ENCODE data around the gene STK25.

The STK25 gene

DNA sequence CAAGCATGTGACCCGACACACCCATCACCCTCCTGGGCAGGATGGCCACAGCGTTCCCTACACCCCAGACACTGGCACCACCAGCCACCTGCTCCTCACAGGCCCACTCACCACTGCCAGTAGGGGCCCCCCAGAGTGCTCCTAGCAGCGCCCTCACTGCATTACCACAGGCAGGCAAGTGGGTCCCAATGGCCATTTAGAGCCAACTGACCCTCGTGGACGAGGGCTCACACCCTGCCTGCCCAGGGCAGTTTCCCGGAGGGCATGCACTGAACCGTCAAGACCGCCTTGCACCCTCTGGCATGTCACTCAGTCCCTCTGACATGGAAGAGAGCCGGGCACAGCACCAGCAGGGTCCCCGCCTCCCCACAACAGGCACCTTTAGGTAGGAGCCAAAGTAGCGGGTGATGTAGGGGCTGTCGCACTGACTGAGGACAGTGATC, 7.3 kb downstream of the STK25 start:
- no peak for DNase-seq (ENCODE audit: low read depth)
- H3K4me3 ChIP-seq (ENCODE audit: low read depth, low read length) = no peak overlapping the region
- TF ChIP-seq, protein P1, sequence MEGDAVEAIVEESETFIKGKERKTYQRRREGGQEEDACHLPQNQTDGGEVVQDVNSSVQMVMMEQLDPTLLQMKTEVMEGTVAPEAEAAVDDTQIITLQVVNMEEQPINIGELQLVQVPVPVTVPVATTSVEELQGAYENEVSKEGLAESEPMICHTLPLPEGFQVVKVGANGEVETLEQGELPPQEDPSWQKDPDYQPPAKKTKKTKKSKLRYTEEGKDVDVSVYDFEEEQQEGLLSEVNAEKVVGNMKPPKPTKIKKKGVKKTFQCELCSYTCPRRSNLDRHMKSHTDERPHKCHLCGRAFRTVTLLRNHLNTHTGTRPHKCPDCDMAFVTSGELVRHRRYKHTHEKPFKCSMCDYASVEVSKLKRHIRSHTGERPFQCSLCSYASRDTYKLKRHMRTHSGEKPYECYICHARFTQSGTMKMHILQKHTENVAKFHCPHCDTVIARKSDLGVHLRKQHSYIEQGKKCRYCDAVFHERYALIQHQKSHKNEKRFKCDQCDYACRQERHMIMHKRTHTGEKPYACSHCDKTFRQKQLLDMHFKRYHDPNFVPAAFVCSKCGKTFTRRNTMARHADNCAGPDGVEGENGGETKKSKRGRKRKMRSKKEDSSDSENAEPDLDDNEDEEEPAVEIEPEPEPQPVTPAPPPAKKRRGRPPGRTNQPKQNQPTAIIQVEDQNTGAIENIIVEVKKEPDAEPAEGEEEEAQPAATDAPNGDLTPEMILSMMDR (IDR thresholded peaks at IDR 0.05; ENCODE audit: low read depth, low read length, missing control alignments) = no peak

DNA sequence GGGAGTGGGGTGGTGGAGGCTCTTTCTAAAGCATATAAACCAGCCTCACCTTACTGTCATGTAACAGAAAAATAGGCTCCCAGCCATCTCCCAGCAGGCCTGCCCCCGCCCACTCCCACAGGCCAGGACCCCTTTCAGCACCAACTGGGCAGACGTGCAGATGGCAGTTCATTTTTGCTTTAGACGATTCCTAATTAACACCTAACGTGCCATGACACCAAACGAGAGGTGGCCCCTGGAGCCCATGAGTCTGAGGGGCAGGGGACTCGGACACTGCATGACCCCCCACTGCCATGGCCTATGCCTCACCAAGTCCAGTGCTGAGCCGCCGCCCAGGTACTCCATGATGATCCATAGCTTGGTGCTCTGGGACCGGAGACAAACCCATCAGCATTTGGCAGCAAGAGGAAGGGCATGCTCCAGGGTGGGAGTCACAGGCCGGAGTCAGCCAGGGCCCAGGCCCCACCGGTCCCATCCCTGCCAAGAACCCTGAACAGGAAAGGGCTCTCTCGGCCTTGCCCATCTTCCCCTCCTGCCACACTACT, 7.9 kb downstream of the STK25 start:
- TF ChIP-seq, protein P1 (IDR thresholded peaks at IDR 0.05; ENCODE audit: low read depth, low read length, missing control alignments) = no peak
- no peak overlapping the region for H3K4me3 ChIP-seq (ENCODE audit: low read depth, low read length)
- no peak for DNase-seq (ENCODE audit: low read depth)

DNA sequence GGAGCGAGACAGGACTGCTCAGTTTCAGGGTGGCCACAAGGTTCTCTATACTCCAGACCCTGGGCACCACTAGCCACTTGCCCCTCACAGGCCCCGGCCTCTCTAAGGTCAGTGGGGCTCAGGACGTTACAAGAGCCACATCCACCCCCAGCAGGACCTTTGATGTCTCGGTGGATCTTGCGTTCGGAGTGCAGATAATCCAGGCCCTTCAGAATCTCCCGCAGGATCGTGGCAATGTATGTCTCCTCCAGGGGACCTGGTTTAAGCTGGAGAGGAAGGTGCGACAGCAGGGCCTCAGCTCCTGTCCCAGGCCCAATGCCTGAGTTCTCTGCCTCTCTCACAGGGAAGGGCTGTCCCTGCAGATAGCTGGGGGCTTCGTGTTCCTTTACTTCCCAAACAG, 8.4 kb downstream of the STK25 start:
- H3K4me3 ChIP-seq (ENCODE audit: low read depth, low read length) = no peak overlapping the region
- DNase-seq (ENCODE audit: low read depth) = no peak
- TF ChIP-seq, protein P1 (IDR thresholded peaks at IDR 0.05; ENCODE audit: low read depth, low read length, missing control alignments) = no peak

- DNase-seq (ENCODE audit: low read depth) = no peak
- H3K4me3 ChIP-seq (ENCODE audit: low read depth, low read length) = no peak overlapping the region
- TF ChIP-seq, protein P1 (IDR thresholded peaks at IDR 0.05; ENCODE audit: low read depth, low read length, missing control alignments) = no peak
Observed at GRCh38 chr2:241499146-241499965, 9.0 kb downstream of the STK25 start.

DNA sequence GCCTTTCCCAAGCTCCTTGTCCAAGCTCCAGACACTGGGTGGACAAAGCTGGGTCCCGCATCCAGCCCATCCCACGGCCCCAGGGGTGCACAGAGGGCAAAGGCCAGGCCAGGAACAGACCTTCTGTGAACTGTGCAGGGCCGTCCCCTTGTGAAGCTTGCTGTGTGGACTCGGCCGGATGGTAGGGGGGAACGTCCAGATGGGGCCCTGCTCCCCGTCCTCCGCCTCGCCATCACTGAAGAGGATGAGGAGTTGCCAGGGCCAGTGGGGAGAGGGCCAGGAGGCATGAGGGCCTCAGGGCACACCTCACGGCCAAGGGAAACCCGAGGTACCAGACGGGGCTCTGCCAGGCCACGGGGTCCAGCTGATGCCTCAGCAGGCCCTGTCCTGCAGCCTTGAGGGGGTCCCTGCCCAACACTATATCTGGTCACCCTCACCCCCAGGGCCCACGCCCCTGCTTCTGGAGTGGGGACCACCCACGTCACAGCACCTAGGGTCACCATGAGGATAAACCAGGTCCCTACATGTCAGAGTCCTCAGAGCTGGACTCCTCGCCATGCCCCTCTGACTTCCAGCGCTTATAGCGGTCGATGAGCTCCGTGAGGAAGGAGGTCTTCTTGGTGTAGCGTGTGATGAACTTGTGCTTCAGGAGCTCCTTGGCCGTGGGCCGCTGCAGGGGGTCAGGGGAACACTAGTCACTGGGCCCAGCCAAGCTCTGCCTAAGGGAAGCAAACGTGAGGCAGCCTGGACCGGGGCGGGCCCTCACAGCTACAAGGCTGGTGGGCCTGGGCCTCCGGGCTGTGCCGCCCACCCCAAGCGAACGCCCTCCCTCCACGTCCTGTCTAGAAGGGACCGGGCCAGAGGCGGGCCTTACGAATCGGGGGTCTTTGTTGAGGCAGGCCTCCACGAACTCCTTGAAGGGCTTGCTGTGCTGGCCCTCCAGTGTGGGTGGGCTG, 10.0 kb downstream of the STK25 start:
- TF ChIP-seq, protein P1 (IDR thresholded peaks at IDR 0.05; ENCODE audit: low read depth, low read length, missing control alignments) = no peak
- H3K4me3 ChIP-seq (ENCODE audit: low read depth, low read length) = no peak overlapping the region
- no peak for DNase-seq (ENCODE audit: low read depth)

DNA sequence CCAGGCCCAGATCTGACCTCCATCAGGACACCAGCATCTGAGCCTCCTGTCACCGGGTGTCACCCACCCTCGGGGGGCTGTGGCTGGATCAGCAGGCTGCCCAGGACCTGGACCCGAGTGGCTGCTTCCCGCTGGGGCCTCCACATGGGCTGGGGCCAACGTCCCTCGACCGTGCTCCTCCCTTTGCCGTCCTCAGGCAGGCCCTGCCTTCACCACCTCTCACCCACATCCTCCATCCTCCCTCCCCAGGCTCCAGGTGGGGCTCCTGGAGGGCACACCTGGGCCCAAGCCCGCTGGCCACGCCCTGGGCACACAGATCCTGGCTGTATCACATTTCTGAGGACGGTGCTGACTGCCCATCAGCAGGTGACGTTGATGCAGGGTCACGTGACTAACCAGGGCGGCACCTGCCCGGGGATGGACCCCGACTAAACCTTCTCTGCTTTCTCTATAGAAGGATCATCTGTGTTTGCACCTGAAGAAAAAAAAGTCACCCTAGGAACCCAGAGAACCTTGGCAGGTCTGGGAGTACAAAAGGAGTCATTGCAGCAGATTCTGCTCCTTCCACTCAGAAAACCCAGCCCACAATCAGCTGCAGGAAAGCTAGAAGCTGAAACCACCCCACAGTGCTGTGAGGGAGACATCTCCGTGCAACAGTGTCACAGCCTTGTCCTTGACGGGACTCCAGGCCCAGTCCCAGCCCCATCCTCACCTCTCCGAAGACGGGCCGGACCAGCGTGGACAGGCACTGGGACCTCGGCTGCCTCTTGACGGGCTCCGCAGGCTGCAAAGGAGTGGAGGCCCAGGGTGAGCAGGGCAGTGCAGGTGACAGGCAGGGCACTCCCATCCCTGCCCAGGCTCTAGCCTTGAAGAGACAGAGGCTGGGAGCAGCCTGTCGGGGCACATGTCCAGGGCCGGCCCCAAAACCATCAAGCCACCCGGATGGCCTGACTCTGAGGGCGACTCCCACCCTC, 11.2 kb downstream of the STK25 start:
- DNase-seq (ENCODE audit: low read depth) = no peak
- H3K4me3 ChIP-seq (ENCODE audit: low read depth, low read length) = no peak overlapping the region
- TF ChIP-seq, protein P1 (IDR thresholded peaks at IDR 0.05; ENCODE audit: low read depth, low read length, missing control alignments) = no peak
